PC-3 (cell line): ENCODE results near the gene CYTH1. TPM values are rescaled to one million over a fixed set of nuclear protein-coding genes. Genes with fewer than 3 reads are reported as not detected.

Experiments
- ATAC-seq: fragments of 200-7000 bp; cut with Tn5 transposase; 2 replicates; pipeline ENCODE4 v1.9.1; 2020; ENCODE audit warnings: mild to moderate bottlenecking, moderate library complexity
- BruUV-seq: library from RNA; stranded (reverse); fragments of 400-500 nt; replicated peaks from 2 replicates; lab custom pipeline; 2021; lab: Mats Ljungman, UMichigan
- CTCF ChIA-PET: fragments of 300-600 bp; sonication (Branson Sonifier 250); formaldehyde crosslinking; loops from one replicate; lab custom pipeline; 2022; ENCODE audit warnings: antibody characterized with exemption; lab: Charles Lee
- POLR2A ChIA-PET: fragments of 300-600 bp; sonication (Branson Sonifier 250); formaldehyde crosslinking; loops from one replicate; lab custom pipeline; 2022; ENCODE audit warnings: antibody characterized with exemption; ENCODE audit not compliant: unreplicated experiment; lab: Charles Lee
- DNase-seq: peaks from one replicate; pipeline ENCODE4 v3.0.0-alpha.2; 2015
- H2AFZ ChIP-seq: fragments of 300-600 bp; sonication (generic); 2 replicates; pipeline ENCODE4 v1.6.0; 2016; ENCODE audit warnings: antibody characterized with exemption, low read length
- H3F3A ChIP-seq: fragments of 300-600 bp; sonication (generic); one replicate; pipeline ENCODE4 v1.6.0; 2017; ENCODE audit warnings: antibody characterized with exemption, low read length, control low read depth, mild to moderate bottlenecking; ENCODE audit not compliant: unreplicated experiment
- H3K27ac ChIP-seq: fragments of 300-600 bp; sonication (generic); 2 replicates; pipeline ENCODE4 v1.5.1; 2016; ENCODE audit warnings: mild to moderate bottlenecking, low read length
- H3K27me3 ChIP-seq: fragments of 300-600 bp; sonication (generic); 2 replicates; pipeline ENCODE4 v1.6.1; 2016; ENCODE audit warnings: low read length, mixed read lengths
- H3K36me3 ChIP-seq: fragments of 300-600 bp; sonication (generic); 2 replicates; pipeline ENCODE4 v1.6.1; 2016; ENCODE audit warnings: low read depth, mixed run types, low read length, mixed read lengths
- H3K4me1 ChIP-seq: fragments of 300-600 bp; sonication (generic); 2 replicates; pipeline ENCODE4 v1.5.1; 2016; ENCODE audit warnings: low read length; ENCODE audit not compliant: insufficient read depth
- H3K4me2 ChIP-seq: fragments of 300-600 bp; sonication (generic); 2 replicates; pipeline ENCODE4 v1.6.0; 2016; ENCODE audit warnings: low read length
- H3K4me3 ChIP-seq: fragments of 300-600 bp; sonication (generic); 2 replicates; pipeline ENCODE4 v1.5.1; 2016; ENCODE audit warnings: mild to moderate bottlenecking, low read length, mixed read lengths
- H3K79me2 ChIP-seq: fragments of 300-600 bp; sonication (generic); 2 replicates; pipeline ENCODE4 v1.6.1; 2017; ENCODE audit warnings: low read length, mixed read lengths
- H3K9ac ChIP-seq: fragments of 300-600 bp; sonication (generic); 2 replicates; pipeline ENCODE4 v1.6.0; 2016; ENCODE audit warnings: mild to moderate bottlenecking, low read length
- H3K9me2 ChIP-seq: fragments of 300-600 bp; sonication (generic); replicated peaks from 2 replicates; pipeline ENCODE4 v1.6.1; 2016; ENCODE audit warnings: mixed run types, low read length, mixed read lengths
- H3K9me3 ChIP-seq: fragments of 300-600 bp; sonication (generic); 2 replicates; pipeline ENCODE4 v1.6.1; 2016; ENCODE audit warnings: low read length, mixed read lengths
- H4K20me1 ChIP-seq: fragments of 300-600 bp; sonication (generic); 2 replicates; pipeline ENCODE4 v1.6.1; 2016; ENCODE audit warnings: low read length, mixed read lengths
- CTCF ChIP-seq: fragments of 300-600 bp; sonication (generic); conservative IDR thresholded peaks from 2 replicates; pipeline ENCODE4 v1.5.1; 2017; ENCODE audit warnings: antibody characterized with exemption, low read depth, mild to moderate bottlenecking, low read length
- EZH2 ChIP-seq: fragments of 300-600 bp; sonication (generic); IDR thresholded peaks from one replicate; pipeline ENCODE4 v1.6.1; 2017; ENCODE audit warnings: antibody characterized with exemption, mild to moderate bottlenecking, low read length; ENCODE audit not compliant: unreplicated experiment
- EZH2phosphoT487 ChIP-seq: fragments of 300-600 bp; sonication (generic); IDR thresholded peaks from 2 replicates; pipeline ENCODE4 v1.6.1; 2018; ENCODE audit warnings: mild to moderate bottlenecking, antibody characterized with exemption, low read length, borderline replicate concordance
- intact Hi-C: fragments of 100-400 bp; cut with micrococcal nuclease; formaldehyde crosslinking; loops from 2 replicates; pipeline ENCODE4 v1.9.0; 2023
- total RNA-seq: library from RNA; depleted of rRNA; stranded (reverse); fragments of >200 nt; gene quantifications from 2 replicates; pipeline ENCODE4 v1.2.3, GENCODE V29; 2014

Gene CYTH1
- total RNA-seq, 1 experiment from 2014 or later, result 29.7 TPM

- H3K27me3 ChIP-seq, result no peaks in the 10 kb centered on the region
- intact Hi-C loops, result no loop called here
- H3K4me1 ChIP-seq, result no peaks in the 10 kb centered on the region
- ChIA-PET CTCF (no interaction called here), POLR2A (no interaction called here)
- no TSS peak for BruUV-seq
- H3F3A ChIP-seq, result no peaks in the 10 kb centered on the region
- TF ChIP-seq EZH2 (no peak), EZH2phosphoT487 (no peak), CTCF (no peak)
- H3K36me3 ChIP-seq, result no peaks in the 10 kb centered on the region
- H3K4me2 ChIP-seq, result no peak overlapping the region
- no peaks in the 10 kb centered on the region for H3K79me2 ChIP-seq
- no peaks in the 10 kb centered on the region for H3K9me3 ChIP-seq
- ATAC-seq (no peak), DNase-seq (no peak)
- H4K20me1 ChIP-seq, result no peaks in the 10 kb centered on the region
- no peak overlapping the region for H3K9ac ChIP-seq
- H2AFZ ChIP-seq, result no peak overlapping the region
- H3K27ac ChIP-seq, result no peak overlapping the region
- H3K4me3 ChIP-seq, result no peak overlapping the region
- no peaks in the 10 kb centered on the region for H3K9me2 ChIP-seq
Measured at GRCh38 chr17:78634154-78634553, 147.9 kb downstream of the CYTH1 start.

- Histone ChIP-seq H3K36me3 (no peaks in the 10 kb centered on the region), H3F3A (no peaks in the 10 kb centered on the region), H3K27me3 (no peaks in the 10 kb centered on the region), H2AFZ (no peak overlapping the region), H3K4me3 (no peak overlapping the region), H3K9ac (no peak overlapping the region), H3K4me2 (no peak overlapping the region), H3K27ac (no peak overlapping the region), H3K9me3 (no peaks in the 10 kb centered on the region), H3K9me2 (no peaks in the 10 kb centered on the region), H3K4me1 (no peaks in the 10 kb centered on the region), H3K79me2 (no peaks in the 10 kb centered on the region), H4K20me1 (no peaks in the 10 kb centered on the region)
- POLR2A ChIA-PET, result no interaction called here
- no TSS peak for BruUV-seq
- TF ChIP-seq CTCF (no peak), EZH2 (no peak), EZH2phosphoT487 (no peak)
- intact Hi-C loops, result no loop called here
- ATAC-seq (no peak), DNase-seq (no peak)
- CTCF ChIA-PET, result no interaction called here
Measured at GRCh38 chr17:78629436-78629995, 152.6 kb downstream of the CYTH1 start.

- Histone ChIP-seq H3K4me3 (no peak overlapping the region), H3K27ac (no peak overlapping the region), H2AFZ (no peak overlapping the region), H3K9ac (no peak overlapping the region), H3K4me1 (no peaks in the 10 kb centered on the region), H3K4me2 (no peak overlapping the region), H3F3A (no peaks in the 10 kb centered on the region), H3K36me3 (no peaks in the 10 kb centered on the region), H3K9me2 (no peaks in the 10 kb centered on the region), H4K20me1 (no peaks in the 10 kb centered on the region), H3K9me3 (no peaks in the 10 kb centered on the region), H3K79me2 (no peaks in the 10 kb centered on the region), H3K27me3 (no peaks in the 10 kb centered on the region)
- CTCF ChIA-PET, result no interaction called here
- POLR2A ChIA-PET, result no interaction called here
- BruUV-seq, result no TSS peak
- no peak for TF ChIP-seq EZH2phosphoT487
- TF ChIP-seq CTCF, result no peak
- TF ChIP-seq EZH2, result no peak
- intact Hi-C loops, result no loop called here
- DNase-seq (no peak), ATAC-seq (no peak)
Measured at GRCh38 chr17:78628547-78629435, 153.3 kb downstream of the CYTH1 start.
